AG04449 (cell line): Measurements from ENCODE around the gene FCRLA.
"Not testable (repeated sequence)": the region's sequence is repeated elsewhere in the genome, so short reads cannot be mapped to it uniquely, and the experiment has no call there.

ENCODE experiments used
- CTCF ChIA-PET: fragments of 350-600 bp; formaldehyde crosslinking; extraction: SDS; loops from one replicate; lab custom pipeline; 2021; ENCODE audit warnings: antibody characterized with exemption; lab: Yijun Ruan, JAX
- POLR2A ChIA-PET: fragments of 400-600, 350-600 bp; formaldehyde crosslinking; extraction: SDS; loops from one replicate; lab custom pipeline; 2020; ENCODE audit warnings: antibody characterized with exemption, inconsistent platforms; lab: Yijun Ruan, JAX
- DNase-seq: peaks from one replicate; pipeline ENCODE4 v3.0.0-alpha.2; 2010; ENCODE audit warnings: low read depth, low spot score
- H3K4me3 ChIP-seq: 2 replicates; pipeline ENCODE4 v1.5.1; 2011; ENCODE audit warnings: low read depth, mild to moderate bottlenecking, control low read depth, low read length
- CTCF ChIP-seq: IDR thresholded peaks from one replicate; pipeline ENCODE4 v1.5.1; 2011; ENCODE audit warnings: mild to moderate bottlenecking, moderate library complexity, low read length, control low read depth, inconsistent platforms; ENCODE audit not compliant: insufficient read depth; ENCODE audit errors: missing control alignments

FCRLA gene

DNA sequence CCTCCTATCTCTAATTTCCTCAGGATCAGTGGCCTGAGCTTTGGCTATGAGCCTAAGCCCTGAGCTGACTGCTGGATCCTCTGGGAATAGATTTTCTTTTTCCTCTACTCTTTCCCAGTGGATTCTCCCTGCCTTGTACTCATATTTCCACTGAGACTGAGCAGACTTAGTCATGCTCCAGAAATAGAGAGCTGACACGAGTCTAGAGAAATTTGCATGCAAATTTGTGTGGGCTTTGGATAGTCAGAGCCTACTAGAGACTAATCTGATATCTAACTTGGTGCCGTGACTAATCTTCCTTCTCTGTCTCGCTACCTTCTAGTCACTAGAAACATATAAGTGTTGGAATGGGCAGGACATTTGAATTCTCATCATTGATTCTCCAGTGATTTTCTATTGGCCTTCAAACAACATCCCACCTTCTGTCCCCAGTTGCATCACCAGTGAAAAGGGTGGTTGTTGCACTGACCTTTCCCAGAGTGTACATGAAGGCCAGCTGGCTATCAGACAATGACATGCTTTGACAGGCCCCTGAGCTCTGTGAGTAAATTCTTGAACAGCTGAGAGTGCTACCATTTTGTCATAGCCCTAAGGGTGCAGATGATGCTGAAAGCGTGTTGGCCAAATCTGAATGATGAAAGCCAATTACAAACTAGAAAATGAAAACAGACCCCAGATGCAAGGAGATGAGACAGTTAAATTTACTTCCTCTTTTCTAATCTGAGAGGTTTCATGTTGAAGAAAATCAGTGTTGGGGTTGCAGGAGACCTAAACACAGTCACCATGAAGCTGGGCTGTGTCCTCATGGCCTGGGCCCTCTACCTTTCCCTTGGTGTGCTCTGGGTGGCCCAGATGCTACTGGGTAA lies at the start of gene FCRLA:
FCRLA (plus strand) TSS at position 748 of the 866 bp plus-strand sequence; CDS start at position 784, 36 bp downstream.
- ChIA-PET CTCF (interaction anchor here (1.4 to 1.7 kb wide), 4 partner anchors 20 to 219 kb away, joined by 3 to 5 read pairs (median 4); no protein-coding TSS in a partner anchor), POLR2A (interaction anchor here (1.2 to 1.4 kb wide), 2 partner anchors 16 to 20 kb away, joined by 4 read pairs; no protein-coding TSS in a partner anchor)
- DNase-seq = peak; percentile 81
- no peak within 1 kb of the TSS for H3K4me3 ChIP-seq
- no peak for TF ChIP-seq CTCF

- POLR2A ChIA-PET, DNase-seq, H3K4me3 ChIP-seq, CTCF ChIA-PET: not testable (repeated sequence)
Observed at GRCh38 chr1:161658524-161658923, 48.5 kb upstream of the FCRLA start.

GRCh38 chr1:161661660-161662311 lies 45.2 kb upstream of the FCRLA start:
- CTCF ChIA-PET, H3K4me3 ChIP-seq, POLR2A ChIA-PET, DNase-seq: not testable (repeated sequence)

- CTCF ChIA-PET, POLR2A ChIA-PET, DNase-seq, H3K4me3 ChIP-seq: not testable (repeated sequence)
Observed at GRCh38 chr1:161662684-161663339, 44.2 kb upstream of the FCRLA start, which contains the start of gene FCGR2B. FCGR2B (plus strand) TSS chr1:161663143; CDS start chr1:161663242, 99 bp downstream.

DNA sequence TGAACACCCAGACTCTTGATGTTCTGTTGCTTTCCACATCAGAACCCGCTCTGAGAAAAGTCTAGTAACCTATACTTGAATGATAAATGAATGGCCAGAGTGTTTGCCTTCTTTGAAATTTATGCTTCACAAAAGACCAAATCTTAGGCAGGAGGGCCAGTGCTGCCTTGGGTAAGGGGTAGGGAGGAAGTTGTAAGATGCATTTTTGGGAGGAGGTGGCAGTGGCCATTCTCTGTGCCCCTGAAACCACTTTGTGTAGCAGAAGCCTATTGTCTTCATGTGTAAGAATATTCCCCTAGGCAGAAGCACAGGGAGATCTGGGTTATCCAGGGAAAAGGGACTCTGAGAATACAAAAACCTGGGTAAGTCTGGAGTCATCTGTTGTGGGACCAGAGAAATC lies 43.5 kb upstream of the FCRLA start:
- POLR2A ChIA-PET, H3K4me3 ChIP-seq, CTCF ChIA-PET, DNase-seq: not testable (repeated sequence)

DNA sequence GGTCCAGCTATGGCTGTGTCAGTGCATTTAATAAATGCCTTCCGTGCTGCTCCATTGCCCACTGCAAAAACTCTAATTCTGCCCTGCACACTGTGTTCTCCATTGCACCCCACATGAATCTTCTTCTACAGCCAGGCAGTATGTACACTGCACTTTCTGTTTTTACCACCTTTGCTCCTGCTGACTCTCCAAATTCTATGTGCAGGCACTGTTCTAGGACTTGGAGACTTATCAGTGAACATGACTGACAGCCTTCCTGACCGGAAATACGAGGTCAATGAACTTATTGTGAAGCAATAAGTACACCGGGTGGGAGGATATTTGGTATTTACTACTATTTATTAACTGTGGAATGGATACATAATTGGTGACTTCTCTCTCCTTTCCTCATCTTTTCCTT lies 42.3 kb upstream of the FCRLA start:
- H3K4me3 ChIP-seq, POLR2A ChIA-PET, CTCF ChIA-PET, DNase-seq: not testable (repeated sequence)

GRCh38 chr1:161671045-161672020 lies 35.7 kb upstream of the FCRLA start:
- CTCF ChIA-PET, H3K4me3 ChIP-seq, DNase-seq, POLR2A ChIA-PET: not testable (repeated sequence)

GRCh38 chr1:161673437-161673836 lies 33.6 kb upstream of the FCRLA start:
- POLR2A ChIA-PET, DNase-seq, CTCF ChIA-PET, H3K4me3 ChIP-seq: not testable (repeated sequence)

GRCh38 chr1:161674447-161674846 lies 32.6 kb upstream of the FCRLA start:
- H3K4me3 ChIP-seq, CTCF ChIA-PET, POLR2A ChIA-PET: not testable (repeated sequence)

GRCh38 chr1:161674908-161675307 lies 32.1 kb upstream of the FCRLA start:
- H3K4me3 ChIP-seq, DNase-seq, POLR2A ChIA-PET, CTCF ChIA-PET: not testable (repeated sequence)

More at GRCh38 chr1:161674447-161674846, 32.6 kb upstream of the FCRLA start:
- DNase-seq = not testable (repeated sequence)
